GM12892 (cell line): ENCODE measurements around the gene SATB2.

Source experiments
- DNase-seq: peaks from one replicate; pipeline ENCODE4 v3.0.0; 2011; ENCODE audit not compliant: insufficient read length
- FAIRE-seq: peaks from 2 replicates; lab custom pipeline; 2011; peaks lifted over from hg19 to GRCh38; lab: Jason Lieb, UNC
- POLR2A ChIP-seq: IDR thresholded peaks from 2 replicates; pipeline ENCODE4 v1.6.1; 2011; ENCODE audit warnings: low read depth, low read length, control low read depth
- POLR2AphosphoS5 ChIP-seq: IDR thresholded peaks from 2 replicates; pipeline ENCODE4 v1.6.1; 2011; ENCODE audit warnings: low read depth, low read length, control low read depth
- TAF1 ChIP-seq: IDR thresholded peaks from 2 replicates; pipeline ENCODE4 v1.6.1; 2011; ENCODE audit warnings: low read depth, mild to moderate bottlenecking, control low read depth, low read length, borderline replicate concordance

SATB2 gene

DNA sequence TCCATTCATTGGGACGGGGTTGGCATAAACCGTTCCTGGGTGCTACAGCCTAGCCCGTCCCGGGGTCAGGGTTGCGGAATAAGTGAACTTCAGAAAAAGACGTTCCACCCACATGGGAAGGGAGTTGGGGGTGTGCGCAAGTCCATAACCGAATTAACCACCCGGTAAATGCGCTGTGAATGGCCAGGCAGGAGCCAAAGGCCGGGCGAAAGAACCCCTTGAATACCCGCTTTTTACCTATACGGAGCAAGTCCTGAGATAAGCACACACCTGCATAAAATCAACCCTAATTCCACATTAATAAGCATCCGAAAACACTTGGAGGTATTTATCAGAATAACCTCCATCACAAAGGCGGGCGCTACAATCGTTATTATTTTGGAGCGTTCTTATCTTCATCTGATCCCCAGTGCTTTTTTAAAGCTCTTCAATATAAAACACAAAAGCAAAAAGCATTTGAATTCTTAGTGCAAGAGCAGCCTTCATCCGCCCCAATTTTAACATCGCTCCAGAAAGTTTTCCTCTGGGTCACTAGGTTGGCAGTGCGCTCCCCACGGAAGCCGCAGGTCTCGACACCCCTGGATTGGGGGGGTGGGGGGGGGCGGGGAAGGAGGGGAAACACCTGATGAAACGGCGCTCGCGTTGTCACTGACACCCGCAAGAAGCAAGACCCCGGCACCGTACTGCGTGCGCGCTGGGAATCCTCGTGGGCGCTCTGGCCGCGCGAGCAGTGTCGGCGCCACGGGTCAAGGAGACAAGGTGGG lies 1.2 kb downstream of the SATB2 start:
- FAIRE-seq (no peak), DNase-seq (no peak)
- TF ChIP-seq TAF1 (no peak), POLR2AphosphoS5 (no peak), POLR2A (no peak)

DNA sequence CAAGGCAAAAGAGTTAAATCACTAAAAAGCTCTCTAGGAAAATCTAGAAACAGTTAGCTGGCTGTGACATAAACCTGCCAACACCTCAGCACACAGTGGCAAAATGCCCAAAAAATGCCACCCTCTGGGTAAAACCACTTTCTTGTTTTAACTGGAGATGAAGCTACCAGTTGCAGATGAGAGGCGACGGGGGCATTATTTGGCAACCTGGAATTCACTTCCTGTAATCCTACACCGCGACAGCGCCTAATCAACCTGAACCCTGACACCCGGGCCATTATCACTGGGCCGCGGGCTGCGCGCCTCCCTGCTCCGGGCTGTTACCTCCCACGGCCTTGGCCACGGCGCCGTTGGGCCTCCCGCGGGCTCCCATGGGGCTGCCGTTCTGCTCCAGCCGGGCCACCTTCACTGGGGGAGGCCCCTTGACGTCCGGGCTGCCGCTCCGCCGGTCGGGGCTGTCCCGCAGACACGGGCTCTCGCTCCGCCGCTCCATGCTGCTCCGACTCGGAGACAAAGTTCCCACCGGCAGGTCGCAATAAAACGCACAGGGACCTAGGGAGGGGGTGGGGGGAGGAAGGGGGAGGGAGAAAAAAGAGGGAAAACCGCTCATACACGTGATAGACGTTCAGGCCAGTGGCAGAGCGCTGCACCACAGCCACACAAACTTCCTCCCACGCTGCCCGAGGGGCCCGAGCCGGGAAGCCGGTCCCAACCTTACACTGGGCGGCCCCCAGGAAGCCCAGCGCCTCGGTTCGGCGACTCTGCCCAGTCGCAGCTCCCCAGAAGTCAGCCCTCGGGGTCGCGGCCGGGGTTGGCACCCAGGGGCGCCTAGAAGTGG lies 2.0 kb downstream of the SATB2 start:
- TF ChIP-seq POLR2AphosphoS5, result no peak
- no peak for TF ChIP-seq POLR2A
- no peak for TF ChIP-seq TAF1
- no peak for DNase-seq
- FAIRE-seq, result no peak

DNA sequence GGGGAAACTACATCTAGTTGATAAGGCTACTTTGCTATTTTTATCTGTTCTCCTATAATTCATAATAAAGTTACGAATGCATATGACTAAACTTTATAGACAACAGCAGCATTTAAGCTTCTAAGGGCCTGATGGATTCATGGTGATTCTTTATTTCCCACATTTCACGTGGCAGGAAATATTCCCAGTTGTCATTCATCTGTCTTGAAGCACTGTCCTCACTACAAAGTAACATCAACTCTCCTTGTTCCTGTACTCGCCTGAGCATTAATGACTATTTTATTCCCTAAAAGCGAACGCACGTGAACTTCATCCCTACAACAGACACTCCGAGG lies 2.6 kb downstream of the SATB2 start:
- no peak for DNase-seq
- FAIRE-seq, result no peak
- TF ChIP-seq POLR2AphosphoS5, result no peak
- no peak for TF ChIP-seq POLR2A
- TF ChIP-seq TAF1, result no peak

DNA sequence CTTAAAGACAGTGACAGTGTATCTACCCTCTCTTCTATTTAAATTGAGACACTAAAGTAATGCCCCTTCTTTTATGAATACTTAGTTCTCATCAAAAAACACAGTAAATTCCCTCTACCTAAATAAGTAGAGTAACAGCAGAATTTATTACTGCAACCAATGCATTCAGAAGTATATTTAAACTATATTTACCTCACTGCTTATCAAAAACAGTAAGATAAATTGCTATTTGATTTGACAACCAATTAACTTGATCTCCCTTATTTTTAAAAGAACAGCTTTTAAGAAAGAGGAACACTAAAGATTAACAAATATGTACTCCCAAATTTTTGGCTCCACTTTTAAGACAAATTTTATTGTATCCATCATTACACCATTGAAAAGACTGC lies 4.8 kb downstream of the SATB2 start:
- no peak for FAIRE-seq
- DNase-seq, result no peak
- TF ChIP-seq POLR2AphosphoS5, result no peak
- TF ChIP-seq POLR2A, result no peak
- no peak for TF ChIP-seq TAF1

DNA sequence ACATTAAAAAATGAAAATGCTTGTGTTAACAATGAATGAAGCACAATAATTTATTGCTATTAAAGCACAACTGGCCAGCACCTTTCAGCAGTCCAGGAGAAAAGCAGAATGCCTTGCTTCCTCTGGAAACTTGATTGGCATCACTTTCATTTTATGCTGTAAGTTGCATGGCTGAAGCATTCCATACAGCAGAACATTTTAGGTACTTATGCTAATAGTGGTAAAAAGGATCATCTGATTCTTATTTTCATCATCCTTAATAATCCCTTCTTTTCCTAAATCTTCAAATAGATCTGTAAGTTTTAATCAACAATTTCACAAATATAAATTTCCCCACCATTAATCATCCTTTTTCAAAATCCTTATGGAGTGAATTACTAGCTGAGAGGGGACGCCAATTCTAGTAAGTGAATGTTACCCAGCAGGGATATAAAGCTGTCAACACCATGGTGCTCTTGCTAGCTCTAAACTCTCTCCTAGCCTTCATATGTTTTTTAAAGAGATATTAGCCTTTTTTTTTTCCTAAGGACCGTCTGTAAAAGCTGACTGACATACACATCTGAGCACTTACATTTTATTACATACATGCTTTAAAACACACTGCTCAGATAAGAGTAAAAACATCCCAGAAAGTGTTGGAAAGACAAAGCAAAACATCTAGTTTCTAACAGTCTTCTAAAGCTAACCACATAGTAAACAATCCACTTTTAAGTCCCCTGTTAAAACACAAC lies 5.3 kb downstream of the SATB2 start:
- TF ChIP-seq TAF1, result no peak
- no peak for TF ChIP-seq POLR2AphosphoS5
- no peak for TF ChIP-seq POLR2A
- FAIRE-seq (no peak), DNase-seq (no peak)

DNA sequence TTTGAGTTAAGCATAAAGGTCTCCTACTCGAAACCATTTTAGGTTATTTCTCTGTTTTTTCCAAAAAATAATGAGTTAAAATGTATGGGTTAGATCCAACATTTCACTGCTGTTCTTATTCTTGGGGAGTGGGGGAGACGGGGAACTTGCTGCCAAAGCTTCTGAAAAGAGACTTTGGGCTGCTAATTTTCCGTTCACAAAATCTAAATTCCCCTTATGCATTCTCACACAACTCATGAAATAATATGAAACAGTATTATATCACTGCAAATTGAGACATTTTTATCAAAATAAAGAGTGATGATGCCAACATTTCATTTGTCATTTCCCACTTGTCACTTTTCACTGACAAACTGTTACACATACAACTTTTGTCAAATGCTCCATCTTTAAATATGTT lies 7.8 kb downstream of the SATB2 start:
- FAIRE-seq (no peak), DNase-seq (no peak)
- TF ChIP-seq POLR2A, result no peak
- no peak for TF ChIP-seq TAF1

DNA sequence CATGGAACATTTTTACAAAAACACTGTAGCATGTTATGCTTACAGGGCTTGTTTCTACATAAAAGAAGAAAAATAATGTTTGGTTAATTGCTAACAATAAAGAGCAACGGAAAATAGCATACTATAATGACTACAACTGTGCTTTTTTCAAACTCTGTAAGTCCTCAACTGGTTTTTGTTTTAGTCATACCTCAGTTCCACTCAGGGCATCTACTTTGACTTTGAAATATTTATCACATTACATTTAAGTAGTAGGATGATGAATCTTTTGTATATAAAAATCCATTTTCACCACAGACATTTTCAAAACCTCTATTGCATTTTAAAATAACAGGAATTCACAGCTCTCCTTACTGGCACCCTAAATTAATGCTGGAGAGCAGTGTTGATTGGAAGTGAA lies 8.3 kb downstream of the SATB2 start:
- TF ChIP-seq TAF1 (no peak), POLR2A (no peak), POLR2AphosphoS5 (no peak)
- FAIRE-seq (no peak), DNase-seq (no peak)

DNA sequence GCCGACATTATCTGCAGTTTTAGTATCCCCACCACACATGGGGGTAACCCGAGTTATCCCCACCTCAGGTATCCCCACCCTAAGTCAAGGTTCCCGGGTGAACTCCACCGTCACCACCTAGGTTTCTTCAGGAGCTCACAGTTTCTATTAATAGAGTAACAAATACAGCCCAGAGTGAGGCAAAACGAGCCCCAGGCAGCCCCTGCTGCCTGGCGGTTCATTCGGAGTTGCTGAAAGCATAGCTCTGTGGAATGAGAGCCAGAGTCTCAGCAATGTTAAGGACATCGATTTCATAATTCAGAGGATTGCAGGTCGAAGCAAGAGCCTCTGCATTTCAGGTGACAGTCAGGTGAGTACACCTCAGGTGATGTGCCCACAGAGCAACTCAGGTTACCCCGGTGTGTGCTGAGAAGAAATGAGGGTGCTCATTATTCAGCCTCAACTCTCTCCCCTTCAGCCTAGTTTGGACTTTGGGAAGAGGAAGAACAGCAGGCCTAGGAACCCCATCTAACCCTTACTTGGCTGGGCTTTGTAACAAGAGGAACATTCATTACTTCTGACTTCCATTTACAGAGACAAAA lies 10.7 kb downstream of the SATB2 start:
- no peak for DNase-seq
- TF ChIP-seq POLR2AphosphoS5 (no peak), TAF1 (no peak), POLR2A (no peak)
- FAIRE-seq, result no peak

DNA sequence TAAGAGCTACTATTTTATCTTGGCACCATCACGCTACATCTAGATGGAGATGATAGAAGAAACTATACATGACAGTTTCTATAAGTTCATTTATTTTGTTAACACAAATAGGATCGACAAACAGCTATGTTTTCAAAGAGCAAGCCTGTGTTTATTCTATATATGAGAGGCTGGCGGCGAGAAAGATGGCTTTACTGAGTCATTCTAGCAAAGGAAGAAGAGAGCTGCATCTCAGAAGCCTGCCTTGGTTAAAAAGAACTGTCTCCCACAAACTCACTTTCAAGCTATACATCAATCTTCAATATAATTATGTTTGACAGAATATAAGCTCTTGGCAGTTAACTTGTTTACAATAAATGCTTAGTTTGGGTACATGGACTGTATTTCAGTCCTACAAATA lies 13.0 kb downstream of the SATB2 start:
- DNase-seq (no peak), FAIRE-seq (no peak)
- TF ChIP-seq POLR2AphosphoS5 (no peak), POLR2A (no peak), TAF1 (no peak)

DNA sequence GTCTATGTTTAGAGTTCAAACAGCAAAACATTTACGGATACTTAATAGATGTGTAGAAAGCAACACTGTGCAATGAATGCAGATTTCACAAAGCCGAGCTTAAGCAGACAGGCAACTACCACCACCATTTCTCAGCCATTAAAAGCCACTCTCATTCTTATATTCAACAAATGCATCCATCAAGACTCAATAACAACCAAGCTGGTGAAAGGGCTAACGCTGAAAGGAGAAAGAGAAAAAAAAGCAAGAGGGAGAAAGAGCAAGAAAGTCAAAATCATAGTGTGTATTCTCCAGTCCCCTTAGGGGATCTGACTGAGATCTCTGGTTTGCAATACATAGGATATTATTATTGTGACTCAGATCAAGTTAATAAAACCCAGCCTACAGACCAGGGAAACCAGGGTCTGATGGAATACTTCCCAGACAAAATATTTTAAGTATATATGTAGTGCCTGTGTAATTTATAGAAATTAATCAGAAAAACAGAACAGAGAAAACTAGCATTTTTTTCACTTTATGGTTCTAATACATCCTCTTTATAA lies 14.1 kb downstream of the SATB2 start:
- TF ChIP-seq POLR2A, result no peak
- TF ChIP-seq TAF1, result no peak
- TF ChIP-seq POLR2AphosphoS5, result no peak
- no peak for FAIRE-seq

DNA sequence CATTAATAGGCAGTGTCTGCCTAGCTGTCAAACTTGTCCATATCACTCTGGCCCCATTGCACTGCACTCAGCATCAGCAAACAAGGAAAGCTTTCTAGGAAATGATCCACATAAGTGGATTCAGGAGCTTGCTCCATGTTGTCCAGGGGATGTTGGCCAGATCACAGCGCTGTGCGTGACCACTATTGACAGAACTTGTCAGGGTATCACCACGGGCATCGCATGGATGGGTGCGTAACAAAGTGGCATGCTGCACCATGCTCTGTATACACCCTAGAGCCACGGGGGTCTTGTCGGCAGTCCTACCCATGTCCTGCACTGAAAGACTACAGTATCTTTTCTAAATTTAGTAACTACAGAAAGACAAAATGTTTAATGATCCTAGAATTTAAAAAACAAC lies 15.6 kb downstream of the SATB2 start:
- DNase-seq (no peak), FAIRE-seq (no peak)
- TF ChIP-seq POLR2AphosphoS5 (no peak), POLR2A (no peak), TAF1 (no peak)

More for the DNA sequence above, 14.1 kb downstream of the SATB2 start:
- no peak for DNase-seq

DNA sequence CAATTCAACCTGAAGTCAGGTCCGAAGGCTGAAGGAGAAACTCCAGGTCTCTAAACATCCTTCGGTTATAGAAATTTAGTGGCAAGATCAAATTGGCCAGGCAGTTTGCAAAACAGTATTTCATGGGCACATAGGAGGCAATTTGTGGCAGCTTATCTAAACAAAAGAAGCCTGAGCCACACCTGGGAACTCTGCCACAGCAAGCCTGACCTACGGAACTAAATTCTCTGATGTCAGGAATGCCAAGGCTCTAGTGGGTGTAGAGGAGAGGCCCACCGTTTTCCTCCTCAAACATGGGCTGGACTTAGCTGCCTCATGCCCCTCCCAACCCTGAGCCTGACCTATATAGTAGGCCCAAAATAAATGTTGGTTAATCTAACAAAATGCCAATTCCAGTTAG lies 16.0 kb downstream of the SATB2 start:
- TF ChIP-seq POLR2AphosphoS5, result no peak
- TF ChIP-seq POLR2A, result no peak
- TF ChIP-seq TAF1, result no peak
- no peak for FAIRE-seq
- no peak for DNase-seq

DNA sequence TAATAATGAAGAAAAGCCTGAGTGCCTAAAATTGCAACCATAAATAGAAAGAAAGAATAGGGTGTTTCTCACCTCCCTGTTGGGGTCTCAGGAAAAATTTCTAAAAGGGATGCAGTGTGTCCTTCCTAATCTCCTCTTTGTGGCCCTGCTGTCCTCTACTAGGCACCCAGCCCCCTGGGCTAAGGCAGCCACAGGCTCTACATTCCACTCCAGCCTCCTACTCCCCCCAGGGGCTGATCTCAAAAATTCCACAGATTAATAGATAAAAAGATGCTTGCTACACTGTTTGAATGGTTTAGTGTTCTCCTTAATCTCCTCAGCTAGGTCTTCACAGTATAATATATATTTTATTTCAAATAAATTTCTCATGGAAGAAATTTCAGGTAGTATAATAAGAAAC lies 17.6 kb downstream of the SATB2 start:
- DNase-seq, result no peak
- FAIRE-seq, result no peak
- TF ChIP-seq TAF1, result no peak
- no peak for TF ChIP-seq POLR2A
- no peak for TF ChIP-seq POLR2AphosphoS5
